Mesenchymal stem cell (in vitro differentiated cells and primary cell): ENCODE results near the gene SLCO3A1.

Experiments
- DNase-seq: peaks from one replicate; pipeline ENCODE4 v3.0.0-alpha.2; 2013
- H2AFZ ChIP-seq: one replicate; pipeline ENCODE4 v1.6.1; 2013; ENCODE audit warnings: low read depth, mild to moderate bottlenecking, control low read depth, inconsistent platforms, low read length, moderate library complexity
- H2AK5ac ChIP-seq: 2 replicates; pipeline ENCODE4 v1.6.1; 2013; ENCODE audit warnings: low read length, moderate library complexity, mild to moderate bottlenecking, inconsistent platforms; ENCODE audit not compliant: severe bottlenecking
- H2BK120ac ChIP-seq: one replicate; pipeline ENCODE4 v1.6.1; 2013; ENCODE audit warnings: low read depth, mild to moderate bottlenecking, inconsistent platforms, low read length, moderate library complexity
- H2BK12ac ChIP-seq, 2 experiments: one replicate each; pipeline ENCODE4 v1.6.1; 2013; ENCODE audit warnings: inconsistent platforms in 2 of 2, low read length in 2 of 2, mild to moderate bottlenecking in 2 of 2, moderate library complexity in 2 of 2, control low read depth in 1 of 2
- H2BK15ac ChIP-seq: one replicate; pipeline ENCODE4 v1.6.1; 2013; ENCODE audit warnings: mild to moderate bottlenecking, low read depth, inconsistent platforms; ENCODE audit not compliant: poor library complexity, severe bottlenecking
- H2BK5ac ChIP-seq: 2 replicates; pipeline ENCODE4 v1.6.1; 2013; ENCODE audit warnings: low read depth, mild to moderate bottlenecking, low read length, control low read depth, inconsistent platforms; ENCODE audit not compliant: poor library complexity, severe bottlenecking
- H3K14ac ChIP-seq, 2 experiments: one replicate each; pipeline ENCODE4 v1.6.1; 2013; ENCODE audit warnings: inconsistent platforms in 2 of 2, low read length in 2 of 2, control low read depth in 1 of 2, mild to moderate bottlenecking in 1 of 2, moderate library complexity in 1 of 2
- H3K18ac ChIP-seq, 2 experiments: one replicate each; pipeline ENCODE4 v1.6.1; 2013; ENCODE audit warnings: inconsistent platforms in 2 of 2, low read length in 2 of 2, control low read depth in 1 of 2, low read depth in 1 of 2, mild to moderate bottlenecking in 1 of 2
- H3K23ac ChIP-seq, 2 experiments: one replicate each; pipeline ENCODE4 v1.6.1; 2013; ENCODE audit warnings: inconsistent platforms in 2 of 2, low read length in 2 of 2, mild to moderate bottlenecking in 2 of 2, moderate library complexity in 2 of 2, control low read depth in 1 of 2
- H3K27ac ChIP-seq: 2 replicates; pipeline ENCODE4 v1.5.1; 2013; ENCODE audit warnings: mild to moderate bottlenecking, moderate library complexity, low read length, control low read depth, inconsistent platforms; ENCODE audit not compliant: poor library complexity, severe bottlenecking
- H3K27me3 ChIP-seq, 2 experiments: 2 replicates each; pipeline versions ENCODE4 v1.6.1 to v1.7.0; 2013; ENCODE audit warnings: low read length in 2 of 2, mild to moderate bottlenecking in 2 of 2, moderate library complexity in 2 of 2, control low read depth in 1 of 2, inconsistent platforms in 1 of 2; ENCODE audit not compliant: control insufficient read depth in 1 of 2, insufficient read depth in 1 of 2
- H3K36me3 ChIP-seq, 2 experiments: 2 replicates each; pipeline versions ENCODE4 v1.6.1 to v1.7.0; 2013; ENCODE audit warnings: low read length in 2 of 2, control low read depth in 1 of 2, inconsistent platforms in 1 of 2, low read depth in 1 of 2, mild to moderate bottlenecking in 1 of 2; ENCODE audit not compliant: insufficient read depth in 2 of 2, control insufficient read depth in 1 of 2
- H3K4ac ChIP-seq, 2 experiments: one replicate each; pipeline ENCODE4 v1.6.1; 2013; ENCODE audit warnings: inconsistent platforms in 2 of 2, low read length in 2 of 2, mild to moderate bottlenecking in 2 of 2, moderate library complexity in 2 of 2, control low read depth in 1 of 2, low read depth in 1 of 2
- H3K4me1 ChIP-seq: 2 replicates; pipeline ENCODE4 v1.6.1; 2013; ENCODE audit warnings: low read depth, low read length, control low read depth; ENCODE audit not compliant: control insufficient read depth, insufficient read depth
- H3K4me2 ChIP-seq: 2 replicates; pipeline ENCODE4 v1.6.1; 2013; ENCODE audit warnings: low read length, mild to moderate bottlenecking, inconsistent platforms; ENCODE audit not compliant: poor library complexity, severe bottlenecking
- H3K4me3 ChIP-seq, 2 experiments: 2 replicates each; pipeline versions ENCODE4 v1.5.1 to v1.7.0; 2013; ENCODE audit warnings: low read length in 2 of 2, mild to moderate bottlenecking in 2 of 2, control low read depth in 1 of 2, low read depth in 1 of 2; ENCODE audit not compliant: insufficient read depth in 1 of 2
- H3K79me1 ChIP-seq: replicated peaks from 2 replicates; pipeline ENCODE4 v1.6.1; 2013; ENCODE audit warnings: mild to moderate bottlenecking, control low read depth, low read length, inconsistent platforms; ENCODE audit not compliant: poor library complexity, severe bottlenecking
- H3K9ac ChIP-seq: 2 replicates; pipeline ENCODE4 v1.7.0; 2013; ENCODE audit warnings: mild to moderate bottlenecking, low read length, moderate library complexity
- H3K9me3 ChIP-seq: 2 replicates; pipeline ENCODE4 v1.7.0; 2013; ENCODE audit warnings: mild to moderate bottlenecking, low read length; ENCODE audit not compliant: control insufficient read depth
- H4K8ac ChIP-seq: one replicate; pipeline ENCODE4 v1.6.1; 2013; ENCODE audit warnings: inconsistent platforms, mild to moderate bottlenecking, low read length, moderate library complexity
- H4K91ac ChIP-seq: one replicate; pipeline ENCODE4 v1.6.1; 2013; ENCODE audit warnings: mild to moderate bottlenecking, low read length, inconsistent platforms
- WGBS: methylation state at CpG from one replicate; pipeline ENCODE4 v1.1.7; 2013; ENCODE audit warnings: mixed read lengths; 5-methylcytosine and 5-hydroxymethylcytosine counted together

Gene SLCO3A1

DNA sequence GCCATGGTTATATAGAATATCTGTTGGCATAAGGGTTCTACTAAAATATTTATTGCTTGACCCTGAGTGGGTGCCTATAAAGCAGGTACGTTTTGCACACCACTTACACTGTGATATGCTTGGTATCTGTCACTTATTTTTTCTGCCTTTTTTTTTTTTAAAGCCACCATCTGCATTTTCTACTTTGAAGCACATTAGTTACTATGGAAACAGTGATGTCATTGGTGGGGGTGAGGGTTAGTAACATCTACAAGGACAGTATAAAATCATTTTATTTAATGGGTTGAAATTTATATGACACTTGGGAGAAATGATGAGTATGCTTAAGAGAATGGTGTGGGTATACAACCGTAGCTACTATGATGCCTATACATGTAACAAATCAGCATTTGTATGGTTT lies 25.6 kb downstream of the SLCO3A1 start:
- Histone ChIP-seq H3K79me1 (peaks cover 2% of the 10 kb centered on the region), H3K27ac (no peak overlapping the region), H3K4me1 (no peaks in the 10 kb centered on the region), H2BK120ac (no peak overlapping the region), H2AK5ac (no peak overlapping the region), H3K14ac (no peak overlapping the region), H3K9ac (no peak overlapping the region), H2AFZ (no peak overlapping the region), H3K18ac (no peak overlapping the region), H4K91ac (no peak overlapping the region), H2BK12ac (no peak overlapping the region), H3K36me3 (peaks cover 0 to 5% of the 10 kb centered on the region in 2 experiments), H3K4ac (no peak overlapping the region), H3K27me3 (no peaks in the 10 kb centered on the region), H3K23ac (no peak overlapping the region), H2BK5ac (no peak overlapping the region), H3K4me3 (no peak overlapping the region), H3K9me3 (no peaks in the 10 kb centered on the region), H3K4me2 (no peak overlapping the region), H4K8ac (no peak overlapping the region), H2BK15ac (no peak overlapping the region)
- no peak for DNase-seq
- WGBS = 86% methylated on average over 1 of the region's 2 CpGs

DNA sequence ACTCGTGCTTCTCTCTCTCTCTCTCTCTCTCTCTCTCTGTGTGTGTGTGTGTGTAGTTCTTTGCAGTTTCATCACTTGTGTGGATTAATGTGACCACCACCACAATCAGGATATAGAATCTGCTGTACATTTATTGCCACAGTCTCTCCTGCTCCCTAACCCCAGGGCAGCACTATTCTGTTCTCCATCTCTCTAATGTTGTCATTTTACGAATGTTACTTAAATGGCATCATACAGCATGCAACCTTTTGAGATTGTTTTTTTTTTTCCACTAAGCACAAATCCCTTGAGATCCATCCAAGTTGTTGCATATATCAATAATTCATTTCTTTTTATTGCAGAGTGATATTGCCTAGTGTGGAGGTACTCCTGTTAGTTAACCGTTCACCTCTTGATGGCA lies 26.9 kb downstream of the SLCO3A1 start:
- no peak overlapping the region for H2AK5ac ChIP-seq
- 73% methylated on average over 1 of the region's 3 CpGs for WGBS

GRCh38 chr15:91881569-91882297 lies 28.2 kb downstream of the SLCO3A1 start:
- H4K91ac ChIP-seq = no peak overlapping the region
- H2BK12ac ChIP-seq = no peak overlapping the region
- H4K8ac ChIP-seq = no peak overlapping the region
- no peak overlapping the region for H3K23ac ChIP-seq
- no peak overlapping the region for H2AFZ ChIP-seq
- H3K4me2 ChIP-seq = no peak overlapping the region
- no peak overlapping the region for H2BK120ac ChIP-seq
- no peak overlapping the region for H3K4ac ChIP-seq
- no peak overlapping the region for H3K9ac ChIP-seq
- H2AK5ac ChIP-seq = no peak overlapping the region
- WGBS = 57% methylated on average over 7 of the region's 9 CpGs
- no peak overlapping the region for H3K14ac ChIP-seq
- no peaks in the 10 kb centered on the region for H3K36me3 ChIP-seq
- no peaks in the 10 kb centered on the region for H3K27me3 ChIP-seq
- H2BK5ac ChIP-seq = no peak overlapping the region
- H3K18ac ChIP-seq = no peak overlapping the region
- H3K79me1 ChIP-seq = peaks cover 2% of the 10 kb centered on the region
- H3K27ac ChIP-seq = no peak overlapping the region
- no peaks in the 10 kb centered on the region for H3K9me3 ChIP-seq
- DNase-seq = no peak
- H2BK15ac ChIP-seq = no peak overlapping the region
- no peaks in the 10 kb centered on the region for H3K4me1 ChIP-seq
- H3K4me3 ChIP-seq = no peak overlapping the region

More for the DNA sequence above, 26.9 kb downstream of the SLCO3A1 start:
- Histone ChIP-seq H3K9ac (no peak overlapping the region), H3K4me1 (no peaks in the 10 kb centered on the region), H3K4ac (no peak overlapping the region), H3K27ac (no peak overlapping the region), H3K36me3 (peaks cover 0 to 5% of the 10 kb centered on the region in 2 experiments), H3K14ac (no peak overlapping the region), H2BK120ac (no peak overlapping the region), H3K79me1 (peaks cover 2% of the 10 kb centered on the region), H3K4me2 (no peak overlapping the region), H4K8ac (no peak overlapping the region), H2BK15ac (no peak overlapping the region), H4K91ac (no peak overlapping the region), H2AFZ (no peak overlapping the region), H3K23ac (no peak overlapping the region), H3K4me3 (no peak overlapping the region), H3K27me3 (no peaks in the 10 kb centered on the region), H3K9me3 (no peaks in the 10 kb centered on the region), H2BK5ac (no peak overlapping the region), H3K18ac (no peak overlapping the region), H2BK12ac (no peak overlapping the region)
- no peak for DNase-seq

DNA sequence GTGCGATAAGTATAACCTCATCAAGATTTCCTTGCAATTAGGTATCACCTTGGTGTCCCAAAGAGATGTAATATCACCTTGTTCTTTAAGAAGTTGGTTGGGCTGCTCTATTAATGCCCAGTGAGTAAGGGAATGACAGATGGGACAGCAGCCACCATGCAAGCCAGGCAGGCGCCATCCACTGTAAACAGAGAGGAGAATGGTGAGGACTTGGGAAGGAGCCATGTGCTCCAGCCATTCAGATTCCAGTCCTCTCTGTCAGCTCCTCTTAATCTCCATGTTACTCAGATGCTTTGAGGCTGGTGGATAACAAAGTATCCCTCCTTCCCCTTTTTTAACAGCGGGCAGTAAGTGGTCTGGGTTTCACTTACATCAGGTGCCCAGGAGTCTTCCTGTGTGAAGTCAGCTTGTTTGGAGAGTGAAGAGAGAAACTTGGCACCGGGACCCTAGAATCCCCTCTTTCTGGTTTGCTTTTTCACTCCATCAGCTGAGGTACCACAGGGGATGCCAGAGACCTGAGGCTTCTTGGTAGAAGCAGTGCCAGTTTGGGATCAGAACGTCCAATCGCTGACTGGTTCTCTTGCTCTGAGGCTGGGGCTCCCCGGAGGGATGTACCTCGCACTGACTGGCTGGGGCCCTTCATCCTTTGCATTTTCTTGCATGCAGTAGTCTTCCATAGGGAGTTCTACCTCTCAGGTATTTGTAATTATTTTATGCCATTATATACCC lies 29.5 kb downstream of the SLCO3A1 start:
- 84% methylated on average over 6 of the region's 8 CpGs for WGBS
- Histone ChIP-seq H2BK15ac (no peak overlapping the region), H3K18ac (no peak overlapping the region)

More for the DNA sequence above, 29.5 kb downstream of the SLCO3A1 start:
- Histone ChIP-seq H2BK5ac (no peak overlapping the region), H3K79me1 (peaks cover 6% of the 10 kb centered on the region), H3K4me1 (no peaks in the 10 kb centered on the region), H2AK5ac (no peak overlapping the region), H3K36me3 (no peaks in the 10 kb centered on the region), H2BK120ac (no peak overlapping the region), H3K4me3 (no peak overlapping the region), H3K27me3 (no peaks in the 10 kb centered on the region), H2BK12ac (no peak overlapping the region), H3K23ac (no peak overlapping the region), H2AFZ (no peak overlapping the region), H3K4ac (no peak overlapping the region), H3K4me2 (no peak overlapping the region), H3K27ac (no peak overlapping the region), H4K8ac (no peak overlapping the region), H3K9me3 (no peaks in the 10 kb centered on the region), H4K91ac (no peak overlapping the region), H3K9ac (no peak overlapping the region), H3K14ac (no peak overlapping the region)
- DNase-seq = no peak
